ENCODE data around the gene AKT2.

DNA sequence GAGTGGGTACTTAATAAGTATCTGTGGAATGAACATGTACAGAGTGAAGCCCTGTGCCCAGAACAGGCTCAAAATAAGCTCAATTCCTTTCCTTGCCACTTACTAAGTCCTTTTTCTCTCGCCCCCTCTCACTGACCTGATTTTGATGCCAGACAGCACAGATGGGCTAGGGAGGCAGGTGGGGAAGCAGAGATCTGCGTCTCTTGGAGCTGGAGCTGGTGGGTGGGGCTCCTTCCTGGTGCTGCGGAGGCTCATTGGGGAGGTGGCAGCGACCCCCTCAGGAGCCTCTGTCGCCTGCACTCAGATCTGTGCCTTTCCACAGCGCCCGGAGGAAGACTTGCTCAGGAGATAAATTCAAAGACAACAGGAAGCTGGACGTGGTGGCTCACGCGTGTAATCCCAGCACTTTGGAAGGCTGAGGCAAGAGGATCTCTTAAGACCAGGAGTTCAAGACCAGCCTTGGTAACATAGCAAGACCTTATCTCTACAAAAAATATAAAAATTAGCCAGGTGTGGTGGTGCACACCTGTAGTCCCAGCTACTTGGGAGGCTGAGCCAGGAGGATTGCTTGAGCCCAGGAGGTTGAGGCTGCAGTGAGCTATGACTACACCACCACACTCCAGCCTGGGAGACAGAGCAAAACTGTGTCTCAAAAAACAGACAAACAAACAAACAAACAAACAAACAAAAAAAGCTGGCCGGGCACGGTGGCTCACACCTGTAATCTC is 14.6 kb downstream of the AKT2 start:
- TF ChIP-seq CTCF (IDR thresholded peaks at IDR 0.05) (no peak), POLR2A (IDR thresholded peaks at IDR 0.05) (no peak)
